ENCODE results near the gene OSBPL1A.

Gene OSBPL1A

DNA sequence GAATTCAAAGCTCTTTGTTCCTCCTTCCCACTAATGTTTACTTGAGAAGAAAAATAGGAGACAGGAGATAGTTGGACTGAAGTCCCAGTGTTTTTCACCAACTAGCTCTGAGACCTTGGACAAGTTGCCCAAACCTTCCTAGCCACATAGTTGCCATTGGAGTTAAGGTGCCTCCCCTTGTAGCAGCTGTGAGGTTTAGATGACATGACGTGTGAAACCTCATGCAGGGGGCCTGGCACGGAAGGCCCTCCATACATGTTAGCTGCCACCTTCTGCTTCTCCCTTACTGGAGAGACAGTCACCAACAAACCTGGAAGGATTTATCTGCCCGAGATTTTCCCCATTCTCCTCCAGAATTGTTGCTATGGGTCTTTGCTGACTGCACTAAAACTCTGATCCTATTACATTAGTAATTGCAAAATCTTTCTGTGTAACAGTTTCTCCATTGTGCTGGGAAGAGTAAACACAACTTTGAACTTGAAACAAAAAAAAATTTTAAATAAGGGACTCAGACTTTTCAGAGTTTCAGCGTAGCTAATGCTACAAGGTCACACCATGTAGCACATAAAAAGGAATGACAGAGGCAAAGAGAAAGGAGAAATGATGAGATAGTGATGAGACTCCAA is 282.6 kb downstream of the OSBPL1A start:
- Histone ChIP-seq H3K36me3 (ENCODE audit: low read length) (no peaks in the 10 kb centered on the region), H3K4me3 (ENCODE audit: insufficient read depth, low read length, poor library complexity, severe bottlenecking) (no peak overlapping the region), H3K9ac (ENCODE audit: low read length) (no peak overlapping the region)

DNA sequence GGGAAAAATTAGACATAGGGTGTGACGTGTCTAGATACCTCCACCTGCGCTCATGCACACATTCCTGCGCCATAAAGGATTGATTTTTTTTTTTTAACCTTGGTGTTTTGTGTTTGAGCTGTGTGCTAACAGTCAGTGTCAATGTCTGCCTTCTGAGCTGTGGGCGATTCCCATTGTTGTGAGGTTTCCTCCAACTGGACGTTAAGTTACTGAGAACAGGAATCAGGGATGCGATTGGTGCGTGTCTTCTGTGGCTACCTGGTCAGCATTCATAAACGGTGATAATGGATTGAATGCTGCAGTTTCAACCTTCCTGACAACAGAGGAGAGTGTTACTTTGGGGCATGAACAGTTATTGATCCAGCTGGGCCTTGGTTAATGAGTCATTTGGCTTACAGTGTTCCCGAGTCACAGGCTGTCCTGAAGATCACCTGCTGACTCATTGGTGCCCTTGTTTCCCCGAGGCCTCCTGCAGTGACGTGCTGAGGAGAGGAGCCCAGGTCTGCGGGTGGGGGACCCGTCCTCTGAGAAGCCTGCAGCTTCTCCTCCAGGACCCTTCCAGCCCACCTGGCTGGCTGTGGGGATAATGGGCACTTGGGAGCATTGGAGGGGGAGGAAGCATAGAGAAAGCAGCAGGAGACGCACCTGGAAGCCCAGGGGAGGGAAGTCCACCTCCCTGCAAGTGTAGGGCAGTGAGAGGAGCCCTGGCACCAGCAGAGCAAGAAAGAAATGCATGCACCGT is 284.6 kb downstream of the OSBPL1A start:
- no peak overlapping the region for H3K4me2 ChIP-seq (ENCODE audit: low read depth, low read length, poor library complexity, severe bottlenecking)

More for the DNA sequence above, 282.6 kb downstream of the OSBPL1A start:
- no peaks in the 10 kb centered on the region for H4K20me1 ChIP-seq (ENCODE audit: low read depth, low read length)
- H3K9me3 ChIP-seq (ENCODE audit: insufficient read depth, low read length), result no peaks in the 10 kb centered on the region
- no peaks in the 10 kb centered on the region for H3K27me3 ChIP-seq (ENCODE audit: low read length)
- no peak overlapping the region for H3K4me2 ChIP-seq (ENCODE audit: low read depth, low read length, poor library complexity, severe bottlenecking)
- TF ChIP-seq EZH2phosphoT487 (conservative IDR thresholded peaks at IDR 0.05; ENCODE audit: low read length), result no peak
- TF ChIP-seq, protein P1, sequence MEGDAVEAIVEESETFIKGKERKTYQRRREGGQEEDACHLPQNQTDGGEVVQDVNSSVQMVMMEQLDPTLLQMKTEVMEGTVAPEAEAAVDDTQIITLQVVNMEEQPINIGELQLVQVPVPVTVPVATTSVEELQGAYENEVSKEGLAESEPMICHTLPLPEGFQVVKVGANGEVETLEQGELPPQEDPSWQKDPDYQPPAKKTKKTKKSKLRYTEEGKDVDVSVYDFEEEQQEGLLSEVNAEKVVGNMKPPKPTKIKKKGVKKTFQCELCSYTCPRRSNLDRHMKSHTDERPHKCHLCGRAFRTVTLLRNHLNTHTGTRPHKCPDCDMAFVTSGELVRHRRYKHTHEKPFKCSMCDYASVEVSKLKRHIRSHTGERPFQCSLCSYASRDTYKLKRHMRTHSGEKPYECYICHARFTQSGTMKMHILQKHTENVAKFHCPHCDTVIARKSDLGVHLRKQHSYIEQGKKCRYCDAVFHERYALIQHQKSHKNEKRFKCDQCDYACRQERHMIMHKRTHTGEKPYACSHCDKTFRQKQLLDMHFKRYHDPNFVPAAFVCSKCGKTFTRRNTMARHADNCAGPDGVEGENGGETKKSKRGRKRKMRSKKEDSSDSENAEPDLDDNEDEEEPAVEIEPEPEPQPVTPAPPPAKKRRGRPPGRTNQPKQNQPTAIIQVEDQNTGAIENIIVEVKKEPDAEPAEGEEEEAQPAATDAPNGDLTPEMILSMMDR (IDR thresholded peaks at IDR 0.05; ENCODE audit: insufficient read depth, low read length, poor library complexity, severe bottlenecking), result no peak
- no peaks in the 10 kb centered on the region for H3K9me2 ChIP-seq (replicated peaks; ENCODE audit: insufficient read depth, low read length)
- no peaks in the 10 kb centered on the region for H3K79me2 ChIP-seq (ENCODE audit: insufficient read depth, low read length)
- H3F3A ChIP-seq (ENCODE audit: insufficient read depth), result no peaks in the 10 kb centered on the region
- H3K27ac ChIP-seq (ENCODE audit: low read depth, low read length), result no peak overlapping the region
- no peak overlapping the region for H2AFZ ChIP-seq (ENCODE audit: low read depth, low read length, severe bottlenecking)

DNA sequence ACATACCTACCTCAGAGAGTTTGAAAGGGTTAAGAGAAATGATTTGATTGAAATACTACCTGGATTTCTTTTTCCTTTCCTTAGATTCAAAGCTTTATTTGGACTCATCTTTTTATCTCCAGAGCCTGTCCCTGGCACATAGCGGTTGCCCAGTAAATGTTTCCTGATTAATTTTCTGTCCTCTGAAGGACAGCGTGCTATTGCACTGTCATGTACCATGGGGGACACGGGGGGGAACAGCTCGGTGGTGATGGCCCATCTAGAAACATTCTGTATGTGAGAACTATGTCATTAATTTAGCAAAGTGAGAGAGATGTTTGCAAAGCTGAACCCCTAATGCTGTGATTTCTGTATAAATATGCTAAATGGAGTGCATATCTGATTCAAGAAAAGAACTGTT is 285.2 kb downstream of the OSBPL1A start:
- Histone ChIP-seq H3K9ac (ENCODE audit: low read length) (no peak overlapping the region), H4K20me1 (ENCODE audit: low read depth, low read length) (no peaks in the 10 kb centered on the region), H2AFZ (ENCODE audit: low read depth, low read length, severe bottlenecking) (no peak overlapping the region), H3K79me2 (ENCODE audit: insufficient read depth, low read length) (no peaks in the 10 kb centered on the region), H3K27me3 (ENCODE audit: low read length) (no peaks in the 10 kb centered on the region), H3F3A (ENCODE audit: insufficient read depth) (no peaks in the 10 kb centered on the region), H3K4me3 (ENCODE audit: insufficient read depth, low read length, poor library complexity, severe bottlenecking) (no peak overlapping the region), H3K9me3 (ENCODE audit: insufficient read depth, low read length) (no peaks in the 10 kb centered on the region), H3K27ac (ENCODE audit: low read depth, low read length) (no peak overlapping the region), H3K4me2 (ENCODE audit: low read depth, low read length, poor library complexity, severe bottlenecking) (no peak overlapping the region), H3K36me3 (ENCODE audit: low read length) (no peaks in the 10 kb centered on the region), H3K9me2 (replicated peaks; ENCODE audit: insufficient read depth, low read length) (no peaks in the 10 kb centered on the region)
- TF ChIP-seq, protein P1 (IDR thresholded peaks at IDR 0.05; ENCODE audit: insufficient read depth, low read length, poor library complexity, severe bottlenecking), result no peak
- TF ChIP-seq EZH2phosphoT487 (conservative IDR thresholded peaks at IDR 0.05; ENCODE audit: low read length), result no peak

More for the DNA sequence above, 284.6 kb downstream of the OSBPL1A start:
- Histone ChIP-seq H3K9me2 (replicated peaks; ENCODE audit: insufficient read depth, low read length) (no peaks in the 10 kb centered on the region), H2AFZ (ENCODE audit: low read depth, low read length, severe bottlenecking) (no peak overlapping the region), H3K4me3 (ENCODE audit: insufficient read depth, low read length, poor library complexity, severe bottlenecking) (no peak overlapping the region), H4K20me1 (ENCODE audit: low read depth, low read length) (no peaks in the 10 kb centered on the region), H3K9ac (ENCODE audit: low read length) (no peak overlapping the region), H3K9me3 (ENCODE audit: insufficient read depth, low read length) (no peaks in the 10 kb centered on the region), H3K27ac (ENCODE audit: low read depth, low read length) (no peak overlapping the region), H3K27me3 (ENCODE audit: low read length) (no peaks in the 10 kb centered on the region), H3K36me3 (ENCODE audit: low read length) (no peaks in the 10 kb centered on the region), H3F3A (ENCODE audit: insufficient read depth) (no peaks in the 10 kb centered on the region), H3K79me2 (ENCODE audit: insufficient read depth, low read length) (no peaks in the 10 kb centered on the region)
- TF ChIP-seq, protein P1 (IDR thresholded peaks at IDR 0.05; ENCODE audit: insufficient read depth, low read length, poor library complexity, severe bottlenecking), result no peak
- TF ChIP-seq EZH2phosphoT487 (conservative IDR thresholded peaks at IDR 0.05; ENCODE audit: low read length), result no peak

Measured in SU-DHL-6 (cell line).